GM21360 (cell line): ENCODE measurements around the gene SLC17A5.
"Not testable (repeated sequence)": the region's sequence is repeated elsewhere in the genome, so short reads cannot be mapped to it uniquely, and the experiment has no call there.

Experiments used
- ATAC-seq: cut with Tn5 transposase; IDR thresholded peaks from one replicate; pipeline ENCODE4 v1.9.1; 2021; ENCODE audit warnings: mild to moderate bottlenecking, moderate library complexity; ENCODE audit not compliant: unreplicated experiment

Gene SLC17A5

DNA sequence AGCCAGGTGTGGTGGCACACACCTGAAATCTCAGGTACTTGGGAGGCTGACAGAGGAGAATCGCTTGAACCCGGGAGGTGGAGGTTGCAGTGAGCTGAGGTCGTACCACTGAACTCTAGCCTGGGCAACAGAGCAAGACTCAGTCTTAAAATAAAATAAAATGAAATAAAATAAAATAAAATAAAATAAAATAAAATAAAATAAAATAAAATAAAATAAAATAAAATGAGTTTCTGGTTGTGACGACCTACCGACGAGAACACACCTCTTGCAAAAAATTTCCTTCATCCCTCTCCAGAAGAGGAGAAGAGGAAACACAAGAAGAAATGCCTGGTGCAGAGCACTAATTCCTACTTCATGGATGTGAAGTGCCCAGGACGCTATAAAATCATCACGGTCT is 35.7 kb downstream of the SLC17A5 start:
- not testable (repeated sequence) for ATAC-seq

DNA sequence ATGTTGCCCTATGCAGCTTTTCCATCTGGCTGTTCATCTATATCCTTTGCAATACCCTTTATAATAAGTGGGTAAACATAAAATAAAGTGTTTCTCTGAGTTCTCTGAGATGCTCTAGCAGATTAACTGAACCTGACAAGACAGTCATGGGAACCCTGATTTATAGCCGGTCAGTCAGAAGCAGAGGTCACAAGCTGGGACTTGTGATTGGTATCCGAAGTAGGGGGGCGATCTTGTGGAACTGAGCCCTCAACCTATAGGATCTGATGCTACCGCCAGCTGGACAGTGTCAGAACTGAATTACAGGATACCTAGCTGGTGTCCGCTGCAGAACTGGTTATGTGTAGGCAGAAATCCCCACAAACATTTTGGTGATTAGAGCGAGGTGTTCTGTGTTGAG is 39.0 kb downstream of the SLC17A5 start:
- ATAC-seq: no peak

DNA sequence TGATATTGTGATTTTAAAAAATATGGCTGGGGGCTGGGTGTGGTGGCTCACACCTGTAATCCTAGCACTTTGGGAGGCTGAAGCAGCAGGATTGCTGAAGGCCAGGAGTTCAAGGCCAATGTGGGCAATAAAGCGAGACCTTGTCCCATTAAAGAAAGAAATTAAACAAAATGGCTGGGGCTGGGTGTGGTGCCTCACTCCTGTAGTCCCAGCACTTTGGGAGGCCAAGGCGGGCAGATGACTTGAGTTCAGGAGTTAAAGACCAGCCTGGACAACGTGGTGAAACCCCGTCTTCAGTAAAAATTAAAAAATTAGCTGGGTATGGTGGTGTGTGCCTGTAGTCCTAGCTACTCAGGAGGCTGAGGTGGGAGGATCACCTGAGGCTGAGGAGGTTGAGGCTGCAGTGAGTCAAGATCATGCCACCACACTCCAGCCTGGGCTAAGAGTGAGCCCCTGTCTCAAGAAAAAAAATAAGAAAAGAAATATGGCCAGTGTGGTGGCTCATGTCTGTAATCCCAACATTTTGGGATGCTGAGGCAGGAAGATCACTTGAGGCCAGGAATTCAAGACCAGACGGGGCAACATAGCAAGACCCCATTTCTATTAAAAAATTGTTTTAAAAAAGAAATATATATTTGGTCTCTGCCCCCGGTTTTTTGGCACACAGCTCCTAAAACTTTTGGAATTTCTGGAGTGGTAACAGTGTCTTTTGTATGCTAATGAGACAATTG is 39.8 kb downstream of the SLC17A5 start:
- no peak for ATAC-seq

DNA sequence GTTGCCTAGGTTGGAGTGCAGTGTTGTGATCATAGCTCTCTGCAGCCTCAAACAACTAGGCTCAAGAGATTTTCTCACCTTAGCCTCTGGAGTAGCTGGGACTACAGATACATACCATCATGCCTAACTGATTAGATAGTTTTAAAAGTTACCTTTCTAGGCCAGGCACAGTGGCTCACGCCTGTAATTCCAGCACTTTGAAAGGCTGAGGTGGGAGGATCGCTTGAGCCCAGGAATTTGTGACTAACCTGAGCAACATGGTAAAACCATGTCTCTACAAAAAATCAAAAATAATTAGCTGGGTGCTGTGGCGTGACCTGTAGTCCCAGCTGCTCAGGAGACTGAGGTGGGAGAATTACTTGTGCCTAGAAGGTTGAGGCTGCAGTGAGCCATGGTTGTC is 41.2 kb downstream of the SLC17A5 start:
- no peak for ATAC-seq

DNA sequence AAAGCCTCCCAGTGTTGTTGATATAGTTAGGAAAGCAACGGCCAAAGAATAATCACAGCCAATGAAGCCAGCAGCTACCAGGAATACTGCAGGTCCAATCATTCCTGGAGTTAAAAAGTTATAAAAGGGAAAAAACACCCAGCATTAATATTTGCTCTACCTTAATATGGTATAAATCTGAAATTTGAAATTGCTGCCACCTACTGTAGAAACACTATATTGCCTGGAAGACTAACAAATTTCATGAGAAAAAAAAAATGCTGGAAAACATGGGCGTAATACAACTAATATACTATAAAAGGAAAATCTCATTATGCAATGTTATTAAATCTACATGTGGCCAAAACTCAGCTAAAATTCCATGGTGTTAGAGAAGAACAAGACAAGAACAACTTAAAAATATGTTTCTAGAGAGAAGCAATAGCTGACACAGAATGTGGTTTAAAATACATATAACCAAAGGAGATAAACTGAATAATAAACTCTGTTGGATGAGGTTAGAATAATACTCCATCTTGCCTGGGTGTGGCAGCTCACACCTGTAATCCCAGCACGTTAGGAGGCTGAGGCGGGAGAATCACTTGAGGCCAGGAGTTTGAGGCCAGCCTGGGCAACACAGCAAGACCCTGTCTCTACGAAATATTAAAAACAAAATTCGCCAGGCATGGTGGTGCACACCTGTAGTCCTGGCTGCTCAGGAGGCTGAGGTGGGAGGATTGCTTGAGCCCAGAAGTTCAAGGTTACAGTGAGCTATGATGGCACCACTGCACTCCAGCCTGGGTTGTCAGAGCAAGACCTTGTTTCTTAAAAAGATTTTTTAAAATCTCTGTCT is 43.1 kb downstream of the SLC17A5 start:
- ATAC-seq: no peak

DNA sequence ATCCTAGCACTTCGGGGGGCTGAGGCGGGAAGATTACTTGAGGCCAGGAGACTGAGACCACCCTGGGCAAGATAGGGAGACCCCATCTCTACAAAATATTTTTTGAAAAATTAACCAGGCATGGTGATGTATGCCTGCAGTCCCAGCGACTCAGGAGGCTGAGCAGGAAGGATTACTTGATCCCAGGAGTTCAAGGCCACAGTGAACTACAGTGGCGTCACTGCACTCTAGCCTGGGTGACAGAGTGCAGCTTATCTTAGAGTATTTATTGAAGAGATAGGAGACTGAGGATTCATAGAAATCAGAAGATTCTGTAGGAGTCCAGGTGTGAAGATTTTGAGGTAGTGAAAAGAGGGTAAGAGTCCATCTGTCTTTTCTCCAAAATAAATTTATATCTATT is 45.0 kb downstream of the SLC17A5 start:
- ATAC-seq: no peak

DNA sequence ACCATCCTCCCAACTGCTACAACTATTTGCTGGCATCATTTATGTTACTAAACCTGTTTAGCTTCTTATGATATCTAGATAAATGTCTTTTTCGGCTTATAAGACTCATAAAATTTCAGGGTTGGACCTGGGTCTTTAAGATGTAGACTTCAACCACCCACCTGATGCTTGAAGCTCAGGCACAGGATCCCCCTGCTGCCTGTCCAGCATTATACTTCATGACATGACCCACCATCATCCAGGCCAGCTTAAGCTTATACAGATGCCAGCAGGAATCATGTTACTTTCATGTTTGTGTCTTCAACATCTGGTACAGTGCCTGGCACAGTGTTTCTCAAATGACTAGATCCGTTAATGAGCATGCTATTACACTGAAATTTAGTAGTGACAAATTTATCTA is 47.4 kb downstream of the SLC17A5 start:
- ATAC-seq: no peak

DNA sequence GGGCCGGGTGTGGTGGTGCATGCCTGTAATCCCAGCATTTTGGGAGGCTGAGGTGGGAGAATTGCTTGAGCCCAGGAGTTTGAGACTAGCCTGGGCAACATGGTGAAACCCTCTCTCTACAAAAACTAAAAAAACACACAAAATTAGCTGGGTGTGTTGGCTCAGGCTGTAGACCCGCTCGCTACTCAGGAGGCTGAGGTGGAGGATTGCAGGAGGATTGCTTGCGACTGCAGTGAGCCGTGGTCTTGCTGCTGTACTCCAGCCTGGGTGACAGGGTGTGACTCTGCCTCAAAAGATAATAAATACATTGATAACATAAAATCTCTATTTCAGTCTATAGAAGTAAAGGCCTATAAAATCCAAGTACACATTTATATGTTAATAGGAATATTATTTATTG is 49.3 kb downstream of the SLC17A5 start:
- no peak for ATAC-seq

DNA sequence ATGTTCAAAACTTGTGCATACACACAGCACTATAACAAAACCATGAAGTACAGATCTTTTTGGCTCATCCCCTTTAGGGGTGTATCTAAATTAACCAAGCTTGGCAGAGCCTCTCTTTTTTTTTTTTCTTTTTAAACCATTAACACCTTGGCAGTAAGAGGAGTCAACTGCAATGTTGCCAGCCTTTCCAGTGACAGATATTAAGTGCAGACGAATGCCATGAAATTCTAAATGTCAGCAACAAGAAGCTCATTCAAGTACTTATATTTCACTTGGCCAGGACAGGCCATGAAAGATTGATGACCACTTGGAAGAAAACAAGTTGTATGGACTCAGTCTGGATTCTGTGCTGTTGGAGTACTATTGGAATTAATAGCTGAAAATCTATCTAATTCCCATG is 49.8 kb downstream of the SLC17A5 start:
- ATAC-seq: no peak

DNA sequence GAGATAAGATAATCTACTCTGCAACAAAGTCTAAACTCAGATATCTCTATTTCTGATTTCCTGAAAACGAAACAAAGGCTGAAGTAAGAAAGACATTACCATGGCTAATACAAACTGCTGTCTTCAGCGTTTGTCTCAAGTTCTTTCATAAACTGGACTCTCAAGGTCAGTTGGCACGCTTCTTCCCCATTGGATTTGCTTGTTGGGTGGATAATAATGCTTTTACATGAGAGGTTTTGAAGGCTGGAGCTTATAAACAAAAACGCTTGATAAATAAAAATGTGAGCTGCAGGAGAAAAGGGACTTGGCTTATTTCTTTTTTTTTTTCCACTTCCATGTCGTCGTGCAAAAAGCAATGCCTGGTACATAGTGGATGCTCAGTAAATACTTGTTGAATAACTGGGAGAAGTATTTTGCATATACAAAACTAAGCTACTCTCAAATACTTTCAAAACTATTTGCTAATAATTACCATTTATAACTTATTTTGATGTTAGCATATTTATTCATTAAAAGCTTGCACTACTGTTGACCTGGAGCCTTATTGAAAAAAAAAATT is 67.3 kb downstream of the SLC17A5 start:
- no peak for ATAC-seq

DNA sequence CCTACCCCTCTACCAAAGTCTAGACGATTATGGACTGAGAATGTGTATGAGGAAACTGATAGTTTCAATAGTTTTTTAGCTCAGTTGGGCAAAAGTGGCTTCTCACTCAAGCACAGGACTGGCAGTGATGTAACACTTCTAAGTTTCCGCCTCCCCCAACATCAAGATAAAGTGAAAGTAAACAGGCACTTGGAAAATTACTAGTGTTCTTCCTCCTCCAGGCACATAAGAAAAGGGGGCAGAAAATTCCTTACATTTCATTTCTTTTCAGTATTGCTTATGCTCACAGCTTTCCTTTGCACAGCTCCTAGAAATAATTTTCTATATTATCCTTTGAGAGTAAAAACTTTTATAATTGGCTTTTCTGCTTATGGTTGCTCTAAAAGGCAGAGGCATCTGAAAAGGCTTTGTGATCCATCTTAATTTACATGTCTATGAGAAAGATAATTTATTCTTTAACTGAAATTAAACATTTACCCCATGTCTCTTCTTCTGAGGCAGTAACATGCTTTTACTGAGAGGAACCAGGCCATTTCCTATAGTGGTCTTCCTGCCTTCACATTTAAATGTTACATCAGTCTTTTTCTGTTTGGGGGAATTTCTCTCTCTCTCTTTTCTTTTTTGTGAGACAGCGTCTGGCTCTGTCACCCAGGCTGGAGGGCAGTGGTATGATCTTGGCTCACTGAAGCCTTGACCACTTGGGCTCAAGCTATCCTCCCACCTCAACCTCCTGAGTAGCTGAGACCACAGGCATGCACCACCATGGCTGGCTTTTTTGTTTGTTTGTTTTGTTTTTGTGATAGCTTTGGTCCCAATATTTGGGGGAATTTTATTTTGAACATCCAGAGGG is 68.0 kb downstream of the SLC17A5 start:
- ATAC-seq: peak; percentile 86

DNA sequence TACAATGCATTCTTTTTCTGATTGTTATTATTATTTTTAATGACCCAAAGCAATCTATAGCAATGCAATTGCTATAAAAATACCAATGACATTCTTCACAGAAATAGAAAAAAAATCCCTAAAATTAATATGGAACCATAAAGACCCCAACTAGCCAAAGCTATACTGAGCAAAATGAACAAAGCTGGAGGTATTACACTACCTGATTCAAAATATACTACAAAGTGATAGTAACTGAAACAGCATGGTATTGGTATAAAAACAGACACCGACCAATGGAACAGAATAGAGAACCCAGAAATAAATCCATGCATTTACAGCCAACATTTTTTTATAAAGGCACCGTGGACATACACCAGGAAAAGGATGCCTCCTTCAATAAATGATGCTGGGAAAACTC is 72.5 kb downstream of the SLC17A5 start:
- no peak for ATAC-seq

DNA sequence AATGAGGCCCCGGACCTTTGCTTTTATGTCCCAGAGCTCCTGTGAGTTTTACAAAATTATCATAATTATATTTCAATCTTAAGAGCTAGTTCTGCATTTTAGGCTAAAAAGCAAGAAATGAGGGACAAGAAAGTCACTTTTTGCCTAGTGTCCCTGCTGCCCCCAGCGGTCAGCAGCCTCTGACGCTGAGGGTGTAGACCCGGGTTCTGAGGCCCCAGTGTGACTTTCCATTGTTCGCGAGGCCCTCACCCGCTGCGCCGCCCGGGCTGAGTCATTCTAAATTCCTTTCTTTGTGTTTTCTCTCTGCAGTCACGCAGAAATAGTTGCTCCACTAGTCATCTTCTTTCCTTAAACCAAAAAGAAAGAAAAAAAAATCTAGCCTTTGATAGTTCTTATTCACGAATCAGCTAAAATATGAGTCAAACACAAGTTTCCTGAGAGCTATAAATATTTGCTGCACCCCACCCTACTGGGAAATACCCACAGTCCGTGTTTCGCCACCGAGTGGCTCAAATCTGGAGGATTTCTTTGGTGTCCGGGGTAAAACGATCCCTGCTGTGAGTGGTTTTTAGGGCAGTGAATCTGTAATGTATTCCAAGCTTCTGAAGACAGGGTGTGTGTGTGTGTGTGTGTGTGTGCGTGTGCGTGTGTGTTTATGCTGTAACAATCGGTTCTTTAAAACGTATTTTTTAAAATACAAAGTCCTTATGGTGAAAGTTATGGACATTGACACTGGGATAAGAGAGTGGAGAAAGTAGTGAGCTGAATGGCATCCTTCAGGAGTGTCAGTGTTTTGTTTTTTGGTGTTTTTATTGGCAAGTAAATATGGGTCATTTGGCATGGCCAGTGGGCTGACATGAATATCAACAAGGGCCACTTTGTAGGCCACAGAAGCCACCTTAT is 73.3 kb downstream of the SLC17A5 start:
- ATAC-seq: peak; percentile 61

DNA sequence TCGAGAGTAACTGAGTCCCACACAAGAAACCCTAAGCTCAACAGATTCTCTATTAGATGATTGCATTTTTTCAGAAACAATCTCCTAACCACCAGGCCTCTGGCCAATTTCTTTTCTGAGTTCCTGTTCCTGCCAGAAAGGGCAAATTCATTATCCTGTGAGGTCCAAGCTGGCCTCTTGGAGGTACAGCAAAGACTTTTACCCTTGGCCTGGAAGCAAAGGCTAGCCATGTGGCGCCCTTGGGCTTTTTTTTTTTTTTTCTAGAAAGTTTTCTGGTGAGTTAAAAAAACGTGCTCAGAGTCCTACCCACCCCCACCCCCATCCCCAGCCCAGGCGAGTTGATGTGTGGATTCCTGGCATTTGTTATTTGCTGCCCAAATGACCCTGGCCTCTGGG is 73.9 kb downstream of the SLC17A5 start:
- ATAC-seq: no peak

DNA sequence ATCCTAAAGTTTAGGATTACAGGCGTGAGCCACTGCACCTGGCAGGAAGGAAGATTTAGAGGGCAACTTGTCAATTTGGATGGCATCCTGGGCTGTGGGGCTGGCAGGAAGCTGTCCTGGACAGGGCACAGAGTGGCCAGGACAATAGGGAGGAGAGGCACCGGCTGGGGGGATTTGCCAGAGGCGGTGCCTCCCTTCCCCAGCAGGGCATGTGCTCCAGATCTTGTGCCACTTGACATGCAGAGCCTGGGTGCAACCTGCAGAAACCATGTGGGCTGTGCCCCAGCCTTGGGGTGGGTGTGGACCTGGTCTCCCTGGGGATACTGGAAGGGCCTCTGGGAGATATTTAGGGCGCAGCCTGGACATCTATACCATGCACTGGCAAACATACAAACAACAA is 74.4 kb downstream of the SLC17A5 start:
- no peak for ATAC-seq

DNA sequence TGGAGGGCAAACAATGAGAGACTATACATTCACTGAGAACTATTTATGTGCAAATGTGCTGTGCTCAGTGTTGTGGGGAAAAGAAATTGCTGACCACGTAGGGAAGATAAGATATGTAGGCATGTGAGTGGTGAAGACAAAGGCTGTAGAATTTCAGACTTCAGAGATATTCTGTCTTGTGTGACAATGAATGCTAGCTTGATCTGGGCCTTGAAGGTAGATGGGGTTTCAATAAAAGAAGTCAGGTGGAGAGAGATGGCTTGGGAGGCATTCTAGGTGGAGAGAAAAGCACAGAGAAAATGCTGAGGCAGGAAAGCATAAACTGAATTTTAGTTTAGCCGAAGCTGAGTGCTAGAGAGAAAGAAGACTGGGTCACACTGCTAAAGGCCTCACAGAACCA is 76.1 kb downstream of the SLC17A5 start:
- ATAC-seq: no peak

DNA sequence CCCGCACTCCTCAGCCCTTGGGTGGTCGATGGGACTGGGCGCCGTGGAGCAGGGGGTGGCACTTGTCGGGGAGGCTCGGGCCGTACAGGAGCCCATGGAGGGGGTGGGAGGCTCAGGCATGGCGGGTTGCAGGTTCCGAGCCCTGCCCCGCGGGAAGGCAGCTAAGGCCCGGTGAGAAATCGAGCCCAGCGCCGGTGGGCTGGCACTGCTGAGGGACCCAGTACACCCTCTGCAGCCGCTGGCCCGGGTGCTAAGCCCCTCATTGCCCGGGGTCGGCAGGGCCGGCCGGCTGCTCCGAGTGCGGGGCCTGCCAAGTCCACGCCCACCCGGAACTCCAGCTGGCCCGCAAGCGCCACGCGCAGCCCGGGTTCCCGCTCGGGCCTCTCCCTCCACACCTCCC is 81.3 kb downstream of the SLC17A5 start:
- ATAC-seq: not testable (repeated sequence)

DNA sequence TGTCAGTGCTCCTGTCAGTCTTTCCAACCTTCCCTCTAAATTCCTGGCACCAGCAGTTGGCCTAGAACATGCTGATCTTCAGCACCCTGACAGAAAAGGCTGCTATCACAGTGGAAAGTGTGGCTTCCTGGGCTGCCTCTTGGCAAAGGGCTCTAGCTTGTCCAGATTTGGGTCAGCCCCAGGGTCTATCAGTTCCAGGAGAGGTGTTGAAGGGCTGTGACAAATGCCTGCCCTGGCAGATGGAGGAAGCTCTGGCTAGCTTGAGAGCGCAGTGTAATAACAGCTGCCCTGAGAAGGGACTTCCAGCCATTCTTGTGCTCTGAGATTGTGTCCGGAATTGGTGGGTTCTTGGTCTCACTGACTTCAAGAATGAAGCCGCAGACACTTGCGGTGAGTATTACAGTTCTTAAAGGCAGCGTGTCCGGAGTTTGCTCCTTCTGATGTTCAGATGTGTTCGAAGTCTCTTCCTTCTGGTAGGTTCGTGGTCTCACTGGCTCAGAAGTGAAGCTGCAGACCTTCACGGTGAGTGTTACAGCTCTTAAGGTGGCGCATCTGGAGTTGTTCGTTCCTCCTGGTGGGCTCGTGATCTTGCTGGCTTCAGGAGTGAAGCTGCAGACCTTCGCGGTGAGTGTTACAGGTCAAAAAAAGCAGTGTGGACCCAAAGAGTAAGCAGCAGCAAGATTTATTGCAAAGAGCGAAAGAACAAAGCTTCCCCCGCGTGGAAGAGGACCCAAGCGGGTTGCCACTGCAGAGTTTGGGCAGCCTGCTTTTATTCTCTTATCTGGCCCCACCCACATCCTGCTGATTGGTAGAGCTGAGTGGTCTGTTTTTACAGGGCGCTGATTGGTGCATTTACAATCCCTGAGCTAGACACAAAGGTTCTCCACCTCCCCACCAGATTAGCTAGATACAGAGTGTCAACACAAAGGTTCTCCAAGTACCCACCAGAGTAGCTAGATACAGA is 82.3 kb downstream of the SLC17A5 start:
- not testable (repeated sequence) for ATAC-seq

DNA sequence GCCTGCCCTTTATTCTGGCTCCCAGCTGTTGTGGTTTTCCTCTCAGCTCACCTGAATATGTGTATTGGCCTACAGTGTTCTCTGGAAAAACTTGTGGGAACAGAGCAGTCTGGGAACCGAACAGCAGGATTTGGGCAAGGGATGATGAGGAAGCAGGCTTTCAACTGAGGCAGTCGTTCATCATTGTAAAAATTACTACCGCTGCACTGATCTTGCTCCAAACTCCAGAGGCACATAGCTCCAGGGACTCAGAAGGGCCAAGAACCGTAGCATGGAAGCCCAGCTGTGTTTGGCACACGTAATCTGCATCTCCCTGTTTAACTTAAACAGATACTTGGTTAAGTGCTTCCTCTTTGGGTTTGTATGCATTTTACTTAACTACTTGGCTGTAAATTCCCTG is 84.7 kb downstream of the SLC17A5 start:
- ATAC-seq: no peak
